HepG2 (cell line): ENCODE measurements around the gene FCHO2. TPM values are rescaled to one million over a fixed set of nuclear protein-coding genes. Genes with fewer than 3 reads are reported as not detected.

Experiments
- CHCHD3 ChIP-seq: sonication (generic); formaldehyde crosslinking; IDR thresholded peaks from 2 replicates; pipeline ENCODE4 v1.8.0; 2022; ENCODE audit warnings: mild to moderate bottlenecking, missing genetic modification reagents, moderate library complexity
- DMTF1 ChIP-seq: sonication (generic); formaldehyde crosslinking; IDR thresholded peaks from 2 replicates; pipeline ENCODE4 v1.4.0; 2020; ENCODE audit warnings: mild to moderate bottlenecking, missing genetic modification reagents
- HMG20B ChIP-seq: conservative IDR thresholded peaks from 2 replicates; pipeline ENCODE4 v1.6.1; 2016; ENCODE audit warnings: missing genetic modification reagents, missing compliant biosample characterization
- MAFG ChIP-seq: sonication (generic); formaldehyde crosslinking; IDR thresholded peaks from 2 replicates; pipeline ENCODE4 v1.5.1; 2020; ENCODE audit warnings: mild to moderate bottlenecking, missing genetic modification reagents
- MAZ ChIP-seq, 2 experiments: sonication (generic) in 1 of 2; formaldehyde crosslinking in 1 of 2; IDR thresholded peaks; 2 replicates each; pipeline versions ENCODE4 v1.5.0 to v1.6.1; 2012 to 2020; ENCODE audit warnings: low read depth in 2 of 2, mild to moderate bottlenecking in 2 of 2, borderline replicate concordance in 1 of 2, improper control_type of control experiment in 1 of 2, low read length in 1 of 2, missing genetic modification reagents in 1 of 2, moderate library complexity in 1 of 2
- NFKBIZ ChIP-seq: IDR thresholded peaks from 2 replicates; pipeline ENCODE4 v1.6.1; 2018; ENCODE audit warnings: missing genetic modification reagents, missing compliant biosample characterization
- NRL ChIP-seq: sonication (generic); formaldehyde crosslinking; IDR thresholded peaks from 2 replicates; pipeline ENCODE4 v1.5.0; 2020; ENCODE audit warnings: missing genetic modification reagents, mild to moderate bottlenecking, moderate library complexity, borderline replicate concordance
- PCBP2 ChIP-seq: fragments of 200-400 bp; formaldehyde crosslinking; optimal IDR thresholded peaks from 2 replicates; pipeline ENCODE3; 2018; ENCODE audit warnings: low read length, low read depth; ENCODE audit not compliant: poor library complexity, severe bottlenecking
- RBM22 ChIP-seq: fragments of 200-400 bp; formaldehyde crosslinking; optimal IDR thresholded peaks from 2 replicates; pipeline ENCODE3; 2017; ENCODE audit warnings: mild to moderate bottlenecking, low read length, moderate library complexity
- SKIL ChIP-seq: sonication (generic); formaldehyde crosslinking; IDR thresholded peaks from 2 replicates; pipeline ENCODE4 v1.8.0; 2022; ENCODE audit warnings: missing genetic modification reagents, mild to moderate bottlenecking, moderate library complexity, borderline replicate concordance
- SP140L ChIP-seq: sonication (generic); formaldehyde crosslinking; IDR thresholded peaks from 2 replicates; pipeline ENCODE4 v1.4.0; 2020; ENCODE audit warnings: missing genetic modification reagents, borderline replicate concordance
- ZFP36 ChIP-seq: fragments of 150-350 bp; IDR thresholded peaks from 2 replicates; pipeline ENCODE4 v1.6.1; 2018; ENCODE audit warnings: borderline replicate concordance, low read length, low read depth; ENCODE audit not compliant: partially characterized antibody
- ZFX ChIP-seq: sonication (generic); formaldehyde crosslinking; IDR thresholded peaks from 2 replicates; pipeline ENCODE4 v1.4.0; 2020; ENCODE audit warnings: mild to moderate bottlenecking, low read depth, missing genetic modification reagents, moderate library complexity
- ZNF451 ChIP-seq: sonication (generic); formaldehyde crosslinking; IDR thresholded peaks from 2 replicates; pipeline ENCODE4 v1.5.0; 2020; ENCODE audit warnings: mild to moderate bottlenecking, missing genetic modification reagents
- ZNF75D ChIP-seq: sonication (generic); formaldehyde crosslinking; IDR thresholded peaks from 2 replicates; pipeline ENCODE4 v1.8.1; 2023; ENCODE audit warnings: missing genetic modification reagents, mild to moderate bottlenecking, borderline replicate concordance
- ZNF816 ChIP-seq: sonication (generic); formaldehyde crosslinking; IDR thresholded peaks from 2 replicates; pipeline ENCODE4 v1.8.0; 2022; ENCODE audit warnings: missing genetic modification reagents, mild to moderate bottlenecking, borderline replicate concordance
- polyA plus RNA-seq, 8 experiments: library from polyadenylated mRNA; depleted of rRNA in 3 of 8; stranded (reverse) in 7 of 8; unstranded in 1 of 8; fragments of >200 nt; fragmentation: Illumina TruSeq in 4 of 8; extraction: Trizol in 4 of 8; gene quantifications; 2 replicates each; pipeline versions ENCODE4 v1.2.1 to v1.2.3, GENCODE V29; 2011 to 2016; ENCODE audit warnings: low read depth in 4 of 8, missing spikeins in 1 of 8, mixed read lengths in 1 of 8; ENCODE audit not compliant: insufficient read depth in 1 of 8
- total RNA-seq, 5 experiments: library from RNA; depleted of rRNA; stranded (reverse); fragments of >200 nt; fragmentation: Illumina TruSeq; extraction: Trizol; gene quantifications; 2 replicates each; pipeline ENCODE4 v1.2.3, GENCODE V29; 2016; ENCODE audit warnings: low read depth in 1 of 5
- TF ChIP-seq, protein P1 (sequence below): sonication (generic); formaldehyde crosslinking; IDR thresholded peaks from 2 replicates; pipeline ENCODE4 v1.8.0; 2022; ENCODE audit warnings: missing genetic modification reagents, low read depth, mild to moderate bottlenecking, borderline replicate concordance
- TF ChIP-seq, protein P2 (sequence below): sonication (generic); formaldehyde crosslinking; IDR thresholded peaks from 2 replicates; pipeline ENCODE4 v1.4.0; 2020; ENCODE audit warnings: low read depth, mild to moderate bottlenecking, missing genetic modification reagents
- TF ChIP-seq, protein P3 (sequence below): sonication (generic); formaldehyde crosslinking; conservative IDR thresholded peaks from 2 replicates; pipeline ENCODE4 v1.4.0; 2020; ENCODE audit warnings: mild to moderate bottlenecking, missing genetic modification reagents, moderate library complexity

The FCHO2 gene
- total and polyA plus RNA-seq, 2 of the 13 experiments (the other 11 are each of a cell fraction or from before 2014, with no cell fraction given): 11.6 to 17.3 TPM

DNA sequence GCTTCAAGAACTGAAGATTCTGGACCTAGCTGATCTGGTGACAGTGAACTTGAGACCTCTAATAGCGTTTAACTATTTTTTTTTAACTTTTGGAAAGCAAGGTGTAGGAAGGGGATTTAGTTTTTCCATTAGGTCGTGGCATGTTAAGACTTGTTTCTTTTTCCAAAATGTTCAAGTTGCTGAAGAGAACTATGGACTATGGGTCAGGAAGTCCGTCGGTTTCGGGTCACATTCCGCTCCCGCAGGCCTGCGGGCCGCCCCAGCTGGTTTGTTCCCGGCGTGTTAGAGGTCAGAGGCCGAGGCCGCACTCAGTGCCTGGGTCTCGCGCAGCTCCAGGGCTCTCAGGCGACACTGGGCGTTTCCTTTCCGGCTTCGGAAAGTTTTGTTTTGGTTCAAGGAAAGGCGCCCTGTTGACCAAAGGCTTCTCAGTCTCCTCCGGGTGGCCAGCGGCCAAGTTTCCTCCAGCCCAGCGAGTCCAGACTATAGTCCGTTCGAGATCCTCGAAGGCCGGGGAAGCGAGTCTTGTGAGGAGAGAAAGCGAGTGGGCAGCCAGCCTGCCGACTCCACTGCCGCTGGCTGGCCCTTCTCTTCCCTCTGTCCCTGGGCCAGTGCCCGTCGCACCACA, 586 bp upstream of the FCHO2 start (continued):
- no peak for TF ChIP-seq DMTF1
- TF ChIP-seq ZNF75D (CRISPR knock-in tag): no peak
- TF ChIP-seq, protein P1, sequence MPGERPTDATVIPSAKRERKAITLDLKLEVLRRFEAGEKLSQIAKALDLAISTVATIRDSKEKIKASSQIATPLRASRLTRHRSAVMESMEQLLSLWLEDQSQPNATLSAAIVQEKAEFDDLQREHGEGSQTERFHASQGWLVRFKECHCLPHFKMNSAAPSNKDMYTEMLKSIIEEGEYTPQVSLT (CRISPR knock-in tag): no peak
- TF ChIP-seq ZFX (CRISPR knock-in tag): peak; percentile 79
- TF ChIP-seq HMG20B: no peak
- TF ChIP-seq PCBP2: no peak
- TF ChIP-seq NFKBIZ (CRISPR knock-in tag): no peak
- TF ChIP-seq, protein P2, sequence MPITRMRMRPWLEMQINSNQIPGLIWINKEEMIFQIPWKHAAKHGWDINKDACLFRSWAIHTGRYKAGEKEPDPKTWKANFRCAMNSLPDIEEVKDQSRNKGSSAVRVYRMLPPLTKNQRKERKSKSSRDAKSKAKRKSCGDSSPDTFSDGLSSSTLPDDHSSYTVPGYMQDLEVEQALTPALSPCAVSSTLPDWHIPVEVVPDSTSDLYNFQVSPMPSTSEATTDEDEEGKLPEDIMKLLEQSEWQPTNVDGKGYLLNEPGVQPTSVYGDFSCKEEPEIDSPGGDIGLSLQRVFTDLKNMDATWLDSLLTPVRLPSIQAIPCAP (CRISPR knock-in tag): no peak
- TF ChIP-seq RBM22: no peak
- TF ChIP-seq ZNF816 (CRISPR knock-in tag): no peak
- no peak for TF ChIP-seq MAZ (IDR thresholded peaks at IDR 0.05; ENCODE audit: borderline replicate concordance, low read depth, low read length)
- TF ChIP-seq MAZ (CRISPR knock-in tag; IDR thresholded peaks at IDR 0.05; ENCODE audit: low read depth): peak; percentile 37; the same call in 1 of the 2 replicates
- TF ChIP-seq SKIL (CRISPR knock-in tag): no peak
- TF ChIP-seq, protein P3, sequence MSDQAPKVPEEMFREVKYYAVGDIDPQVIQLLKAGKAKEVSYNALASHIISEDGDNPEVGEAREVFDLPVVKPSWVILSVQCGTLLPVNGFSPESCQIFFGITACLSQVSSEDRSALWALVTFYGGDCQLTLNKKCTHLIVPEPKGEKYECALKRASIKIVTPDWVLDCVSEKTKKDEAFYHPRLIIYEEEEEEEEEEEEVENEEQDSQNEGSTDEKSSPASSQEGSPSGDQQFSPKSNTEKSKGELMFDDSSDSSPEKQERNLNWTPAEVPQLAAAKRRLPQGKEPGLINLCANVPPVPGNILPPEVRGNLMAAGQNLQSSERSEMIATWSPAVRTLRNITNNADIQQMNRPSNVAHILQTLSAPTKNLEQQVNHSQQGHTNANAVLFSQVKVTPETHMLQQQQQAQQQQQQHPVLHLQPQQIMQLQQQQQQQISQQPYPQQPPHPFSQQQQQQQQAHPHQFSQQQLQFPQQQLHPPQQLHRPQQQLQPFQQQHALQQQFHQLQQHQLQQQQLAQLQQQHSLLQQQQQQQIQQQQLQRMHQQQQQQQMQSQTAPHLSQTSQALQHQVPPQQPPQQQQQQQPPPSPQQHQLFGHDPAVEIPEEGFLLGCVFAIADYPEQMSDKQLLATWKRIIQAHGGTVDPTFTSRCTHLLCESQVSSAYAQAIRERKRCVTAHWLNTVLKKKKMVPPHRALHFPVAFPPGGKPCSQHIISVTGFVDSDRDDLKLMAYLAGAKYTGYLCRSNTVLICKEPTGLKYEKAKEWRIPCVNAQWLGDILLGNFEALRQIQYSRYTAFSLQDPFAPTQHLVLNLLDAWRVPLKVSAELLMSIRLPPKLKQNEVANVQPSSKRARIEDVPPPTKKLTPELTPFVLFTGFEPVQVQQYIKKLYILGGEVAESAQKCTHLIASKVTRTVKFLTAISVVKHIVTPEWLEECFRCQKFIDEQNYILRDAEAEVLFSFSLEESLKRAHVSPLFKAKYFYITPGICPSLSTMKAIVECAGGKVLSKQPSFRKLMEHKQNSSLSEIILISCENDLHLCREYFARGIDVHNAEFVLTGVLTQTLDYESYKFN (CRISPR knock-in tag): peak; percentile 56
- TF ChIP-seq MAFG (CRISPR knock-in tag): no peak
- no peak for TF ChIP-seq ZNF451 (CRISPR knock-in tag)
- no peak for TF ChIP-seq SP140L
- TF ChIP-seq ZFP36: no peak
- TF ChIP-seq NRL (CRISPR knock-in tag): no peak
- TF ChIP-seq CHCHD3 (CRISPR knock-in tag): no peak
